Measurements from ENCODE around the gene ALMS1. TPM values are rescaled to one million over a fixed set of nuclear protein-coding genes. Genes with fewer than 3 reads are reported as not detected.
A peak's percentile ranks its signal among the peaks of the same experiment; 100 is the strongest.

Gene ALMS1
- total and polyA plus RNA-seq, 9 of the 15 experiments (the other 6 are each of a cell fraction or from before 2014, with no cell fraction given): 1.4 to 26.3 (median 13.6) TPM

DNA sequence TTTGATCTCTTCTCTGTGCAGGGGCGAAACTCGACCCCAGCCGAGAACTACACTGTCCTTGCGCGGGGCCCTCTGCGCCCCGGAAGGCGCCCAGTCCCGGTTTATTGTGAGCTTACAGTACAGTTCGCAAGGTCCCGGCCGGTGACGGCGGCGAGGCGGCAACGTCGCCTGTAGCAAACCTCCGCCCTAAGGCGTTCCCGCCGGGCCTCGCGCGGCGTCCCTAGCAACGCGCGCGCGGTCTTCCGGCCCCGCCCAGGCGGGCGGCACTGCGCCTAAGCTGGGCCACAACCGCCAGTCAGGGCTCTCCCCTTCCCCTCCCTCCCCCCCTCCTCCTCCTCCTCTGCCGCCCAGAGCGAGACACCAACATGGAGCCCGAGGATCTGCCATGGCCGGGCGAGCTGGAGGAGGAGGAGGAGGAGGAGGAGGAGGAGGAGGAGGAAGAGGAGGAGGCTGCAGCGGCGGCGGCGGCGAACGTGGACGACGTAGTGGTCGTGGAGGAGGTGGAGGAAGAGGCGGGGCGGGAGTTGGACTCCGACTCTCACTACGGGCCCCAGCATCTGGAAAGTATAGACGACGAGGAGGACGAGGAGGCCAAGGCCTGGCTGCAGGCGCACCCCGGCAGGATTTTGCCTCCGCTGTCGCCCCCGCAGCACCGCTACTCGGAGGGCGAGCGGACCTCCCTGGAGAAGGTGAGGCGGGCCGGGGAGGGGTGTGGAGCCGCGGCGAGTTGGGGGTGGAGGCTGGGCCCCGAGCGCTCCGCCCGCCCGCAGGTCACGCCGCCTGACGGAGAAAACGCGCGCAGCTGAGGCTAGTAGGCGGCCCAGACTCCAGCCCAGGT is at the start of gene ALMS1 (continued):
- TF ChIP-seq, protein P1, sequence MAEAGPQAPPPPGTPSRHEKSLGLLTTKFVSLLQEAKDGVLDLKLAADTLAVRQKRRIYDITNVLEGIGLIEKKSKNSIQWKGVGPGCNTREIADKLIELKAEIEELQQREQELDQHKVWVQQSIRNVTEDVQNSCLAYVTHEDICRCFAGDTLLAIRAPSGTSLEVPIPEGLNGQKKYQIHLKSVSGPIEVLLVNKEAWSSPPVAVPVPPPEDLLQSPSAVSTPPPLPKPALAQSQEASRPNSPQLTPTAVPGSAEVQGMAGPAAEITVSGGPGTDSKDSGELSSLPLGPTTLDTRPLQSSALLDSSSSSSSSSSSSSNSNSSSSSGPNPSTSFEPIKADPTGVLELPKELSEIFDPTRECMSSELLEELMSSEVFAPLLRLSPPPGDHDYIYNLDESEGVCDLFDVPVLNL (CRISPR knock-in tag; IDR thresholded peaks at IDR 0.05; ENCODE audit: low read depth): 0 out of 2 replicates have a peak, but pooled peaks have one; percentile 43
- TF ChIP-seq ZNF146 (CRISPR knock-in tag; IDR thresholded peaks at IDR 0.05; ENCODE audit: unreplicated experiment) (no peak), MAZ (CRISPR knock-in tag; conservative IDR thresholded peaks at IDR 0.05 in 1 of 2, IDR thresholded peaks at IDR 0.05 in 1 of 2) (peak; percentile 19 to 88), RNF2 (IDR thresholded peaks at IDR 0.05) (no peak; the same call in 1 of the 2 replicates), ZNF561 (CRISPR knock-in tag; conservative IDR thresholded peaks at IDR 0.05) (no peak), BHLHE40 (IDR thresholded peaks at IDR 0.05; ENCODE audit: low read length) (peak; percentile 49; the same call in 1 of the 2 replicates), NEUROD1 (IDR thresholded peaks at IDR 0.05; ENCODE audit: borderline replicate concordance, low read depth, low read length, partially characterized antibody) (peak; percentile 12), SP1 (CRISPR knock-in tag; IDR thresholded peaks at IDR 0.05) (no peak), ZNF23 (CRISPR knock-in tag; IDR thresholded peaks at IDR 0.05) (no peak), KAT2B (IDR thresholded peaks at IDR 0.05; ENCODE audit: low read depth, low read length) (no peak), ZEB2 (IDR thresholded peaks at IDR 0.05) (no peak), ERF (CRISPR knock-in tag; IDR thresholded peaks at IDR 0.05) (no peak), MIER1 (IDR thresholded peaks at IDR 0.05; ENCODE audit: low read depth) (no peak), CEBPG (CRISPR knock-in tag; IDR thresholded peaks at IDR 0.05) (no peak), CEBPG (tag; conservative IDR thresholded peaks at IDR 0.05 in 1 of 2, IDR thresholded peaks at IDR 0.05 in 1 of 2) (no peak)
- TF ChIP-seq, protein P2, sequence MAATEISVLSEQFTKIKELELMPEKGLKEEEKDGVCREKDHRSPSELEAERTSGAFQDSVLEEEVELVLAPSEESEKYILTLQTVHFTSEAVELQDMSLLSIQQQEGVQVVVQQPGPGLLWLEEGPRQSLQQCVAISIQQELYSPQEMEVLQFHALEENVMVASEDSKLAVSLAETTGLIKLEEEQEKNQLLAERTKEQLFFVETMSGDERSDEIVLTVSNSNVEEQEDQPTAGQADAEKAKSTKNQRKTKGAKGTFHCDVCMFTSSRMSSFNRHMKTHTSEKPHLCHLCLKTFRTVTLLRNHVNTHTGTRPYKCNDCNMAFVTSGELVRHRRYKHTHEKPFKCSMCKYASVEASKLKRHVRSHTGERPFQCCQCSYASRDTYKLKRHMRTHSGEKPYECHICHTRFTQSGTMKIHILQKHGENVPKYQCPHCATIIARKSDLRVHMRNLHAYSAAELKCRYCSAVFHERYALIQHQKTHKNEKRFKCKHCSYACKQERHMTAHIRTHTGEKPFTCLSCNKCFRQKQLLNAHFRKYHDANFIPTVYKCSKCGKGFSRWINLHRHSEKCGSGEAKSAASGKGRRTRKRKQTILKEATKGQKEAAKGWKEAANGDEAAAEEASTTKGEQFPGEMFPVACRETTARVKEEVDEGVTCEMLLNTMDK (IDR thresholded peaks at IDR 0.05; ENCODE audit: borderline replicate concordance, insufficient read depth, low read depth, low read length, poor library complexity, severe bottlenecking): peak; percentile 73
- TF ChIP-seq, protein P3, sequence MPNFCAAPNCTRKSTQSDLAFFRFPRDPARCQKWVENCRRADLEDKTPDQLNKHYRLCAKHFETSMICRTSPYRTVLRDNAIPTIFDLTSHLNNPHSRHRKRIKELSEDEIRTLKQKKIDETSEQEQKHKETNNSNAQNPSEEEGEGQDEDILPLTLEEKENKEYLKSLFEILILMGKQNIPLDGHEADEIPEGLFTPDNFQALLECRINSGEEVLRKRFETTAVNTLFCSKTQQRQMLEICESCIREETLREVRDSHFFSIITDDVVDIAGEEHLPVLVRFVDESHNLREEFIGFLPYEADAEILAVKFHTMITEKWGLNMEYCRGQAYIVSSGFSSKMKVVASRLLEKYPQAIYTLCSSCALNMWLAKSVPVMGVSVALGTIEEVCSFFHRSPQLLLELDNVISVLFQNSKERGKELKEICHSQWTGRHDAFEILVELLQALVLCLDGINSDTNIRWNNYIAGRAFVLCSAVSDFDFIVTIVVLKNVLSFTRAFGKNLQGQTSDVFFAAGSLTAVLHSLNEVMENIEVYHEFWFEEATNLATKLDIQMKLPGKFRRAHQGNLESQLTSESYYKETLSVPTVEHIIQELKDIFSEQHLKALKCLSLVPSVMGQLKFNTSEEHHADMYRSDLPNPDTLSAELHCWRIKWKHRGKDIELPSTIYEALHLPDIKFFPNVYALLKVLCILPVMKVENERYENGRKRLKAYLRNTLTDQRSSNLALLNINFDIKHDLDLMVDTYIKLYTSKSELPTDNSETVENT (CRISPR knock-in tag; IDR thresholded peaks at IDR 0.05): peak; percentile 55; the same call in 1 of the 2 replicates
- TF ChIP-seq, protein P4, sequence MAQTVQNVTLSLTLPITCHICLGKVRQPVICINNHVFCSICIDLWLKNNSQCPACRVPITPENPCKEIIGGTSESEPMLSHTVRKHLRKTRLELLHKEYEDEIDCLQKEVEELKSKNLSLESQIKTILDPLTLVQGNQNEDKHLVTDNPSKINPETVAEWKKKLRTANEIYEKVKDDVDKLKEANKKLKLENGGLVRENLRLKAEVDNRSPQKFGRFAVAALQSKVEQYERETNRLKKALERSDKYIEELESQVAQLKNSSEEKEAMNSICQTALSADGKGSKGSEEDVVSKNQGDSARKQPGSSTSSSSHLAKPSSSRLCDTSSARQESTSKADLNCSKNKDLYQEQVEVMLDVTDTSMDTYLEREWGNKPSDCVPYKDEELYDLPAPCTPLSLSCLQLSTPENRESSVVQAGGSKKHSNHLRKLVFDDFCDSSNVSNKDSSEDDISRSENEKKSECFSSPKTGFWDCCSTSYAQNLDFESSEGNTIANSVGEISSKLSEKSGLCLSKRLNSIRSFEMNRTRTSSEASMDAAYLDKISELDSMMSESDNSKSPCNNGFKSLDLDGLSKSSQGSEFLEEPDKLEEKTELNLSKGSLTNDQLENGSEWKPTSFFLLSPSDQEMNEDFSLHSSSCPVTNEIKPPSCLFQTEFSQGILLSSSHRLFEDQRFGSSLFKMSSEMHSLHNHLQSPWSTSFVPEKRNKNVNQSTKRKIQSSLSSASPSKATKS (CRISPR knock-in tag; IDR thresholded peaks at IDR 0.05): no peak

All from K562 (cell line).